ENCODE measurements around the gene ALOX5.
"Not testable (repeated sequence)": the region's sequence is repeated elsewhere in the genome, so short reads cannot be mapped to it uniquely, and the experiment has no call there.

ALOX5 gene
- total RNA-seq = 2.2 to 59.4 reads per million in 2 experiments

- DNase-seq (ENCODE audit: low read depth) = no peak
Measured at GRCh38 chr10:45373576-45374349, at the start of gene ALOX5. TSS of gene ALOX5 (plus strand) at chr10:45374216. CDS start at chr10:45374280, 64 bp downstream.

- no peak for DNase-seq (ENCODE audit: low read depth)
Measured at GRCh38 chr10:45325116-45325515, 48.9 kb upstream of the ALOX5 start.

GRCh38 chr10:45326864-45327263 lies 47.2 kb upstream of the ALOX5 start:
- not testable (repeated sequence) for DNase-seq (ENCODE audit: low read depth)

GRCh38 chr10:45331824-45332223 lies 42.2 kb upstream of the ALOX5 start:
- DNase-seq (ENCODE audit: low read depth) = not testable (repeated sequence)

- no peak for DNase-seq (ENCODE audit: low read depth)
Measured at GRCh38 chr10:45339894-45340293, 34.1 kb upstream of the ALOX5 start.

GRCh38 chr10:45340420-45340819 lies 33.6 kb upstream of the ALOX5 start:
- DNase-seq (ENCODE audit: low read depth) = not testable (repeated sequence)

- DNase-seq (ENCODE audit: low read depth) = not testable (repeated sequence)
Measured at GRCh38 chr10:45346652-45347335, 27.2 kb upstream of the ALOX5 start.

GRCh38 chr10:45347464-45347863 lies 26.6 kb upstream of the ALOX5 start:
- DNase-seq (ENCODE audit: low read depth) = not testable (repeated sequence)

GRCh38 chr10:45348196-45348765 lies 25.7 kb upstream of the ALOX5 start:
- not testable (repeated sequence) for DNase-seq (ENCODE audit: low read depth)

- DNase-seq (ENCODE audit: low read depth) = no peak
Measured at GRCh38 chr10:45353186-45353585, 20.8 kb upstream of the ALOX5 start.

GRCh38 chr10:45354261-45354660 lies 19.8 kb upstream of the ALOX5 start:
- DNase-seq (ENCODE audit: low read depth) = no peak

GRCh38 chr10:45355494-45355893 lies 18.5 kb upstream of the ALOX5 start:
- no peak for DNase-seq (ENCODE audit: low read depth)

- DNase-seq (ENCODE audit: low read depth) = not testable (repeated sequence)
Measured at GRCh38 chr10:45358961-45359360, 15.1 kb upstream of the ALOX5 start.

- not testable (repeated sequence) for DNase-seq (ENCODE audit: low read depth)
Measured at GRCh38 chr10:45361983-45362799, 11.8 kb upstream of the ALOX5 start.

GRCh38 chr10:45367643-45368042 lies 6.4 kb upstream of the ALOX5 start:
- DNase-seq (ENCODE audit: low read depth) = not testable (repeated sequence)

- DNase-seq (ENCODE audit: low read depth) = no peak
Measured at GRCh38 chr10:45368181-45368580, 5.8 kb upstream of the ALOX5 start.

- no peak for DNase-seq (ENCODE audit: low read depth)
Measured at GRCh38 chr10:45370202-45370955, 3.6 kb upstream of the ALOX5 start.

GRCh38 chr10:45371560-45371959 lies 2.5 kb upstream of the ALOX5 start:
- no peak for DNase-seq (ENCODE audit: low read depth)

GRCh38 chr10:45372251-45372951 lies 1.6 kb upstream of the ALOX5 start:
- no peak for DNase-seq (ENCODE audit: low read depth)

GRCh38 chr10:45373003-45373575 lies 927 bp upstream of the ALOX5 start:
- DNase-seq (ENCODE audit: low read depth) = no peak
